Mammary epithelial cell (primary cell): ENCODE results near the gene FLACC1.

ENCODE experiments used
- EZH2 ChIP-seq: IDR thresholded peaks from 2 replicates; pipeline ENCODE4 v1.6.1; 2012; ENCODE audit warnings: low read length, inconsistent platforms, borderline replicate concordance
- TF ChIP-seq, protein P1 (sequence below), 2 donors: IDR thresholded peaks in 1 of 2; conservative IDR thresholded peaks in 1 of 2; 2 replicates each; pipeline ENCODE4 v1.5.1; 2011 to 2012; ENCODE audit warnings: inconsistent platforms in 2 of 2, low read length in 2 of 2, mild to moderate bottlenecking in 2 of 2, control low read depth in 1 of 2, low read depth in 1 of 2; ENCODE audit not compliant: insufficient read depth in 1 of 2; ENCODE audit errors: extremely low read depth in 1 of 2

GRCh38 chr2:201360256-201360655 lies 3.1 kb upstream of the FLACC1 start:
- no peak for TF ChIP-seq EZH2
- TF ChIP-seq, protein P1, sequence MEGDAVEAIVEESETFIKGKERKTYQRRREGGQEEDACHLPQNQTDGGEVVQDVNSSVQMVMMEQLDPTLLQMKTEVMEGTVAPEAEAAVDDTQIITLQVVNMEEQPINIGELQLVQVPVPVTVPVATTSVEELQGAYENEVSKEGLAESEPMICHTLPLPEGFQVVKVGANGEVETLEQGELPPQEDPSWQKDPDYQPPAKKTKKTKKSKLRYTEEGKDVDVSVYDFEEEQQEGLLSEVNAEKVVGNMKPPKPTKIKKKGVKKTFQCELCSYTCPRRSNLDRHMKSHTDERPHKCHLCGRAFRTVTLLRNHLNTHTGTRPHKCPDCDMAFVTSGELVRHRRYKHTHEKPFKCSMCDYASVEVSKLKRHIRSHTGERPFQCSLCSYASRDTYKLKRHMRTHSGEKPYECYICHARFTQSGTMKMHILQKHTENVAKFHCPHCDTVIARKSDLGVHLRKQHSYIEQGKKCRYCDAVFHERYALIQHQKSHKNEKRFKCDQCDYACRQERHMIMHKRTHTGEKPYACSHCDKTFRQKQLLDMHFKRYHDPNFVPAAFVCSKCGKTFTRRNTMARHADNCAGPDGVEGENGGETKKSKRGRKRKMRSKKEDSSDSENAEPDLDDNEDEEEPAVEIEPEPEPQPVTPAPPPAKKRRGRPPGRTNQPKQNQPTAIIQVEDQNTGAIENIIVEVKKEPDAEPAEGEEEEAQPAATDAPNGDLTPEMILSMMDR (conservative IDR thresholded peaks at IDR 0.05 in 1 of 2, IDR thresholded peaks at IDR 0.05 in 1 of 2; ENCODE audit: extremely low read depth in 1 of 2, insufficient read depth in 1 of 2, low read depth in 1 of 2, low read length in 2 of 2), result no peak
